Embryonic facial prominence (tissue), 1 donor: ENCODE data around the gene FASTKD1.
"Not testable (repeated sequence)": the region's sequence is repeated elsewhere in the genome, so short reads cannot be mapped to it uniquely, and the experiment has no call there.

ENCODE experiments used
- DNase-seq: peaks from one replicate; pipeline ENCODE4 v3.0.0-alpha.2; 2016; ENCODE audit errors: extremely low spot score

The FASTKD1 gene

DNA sequence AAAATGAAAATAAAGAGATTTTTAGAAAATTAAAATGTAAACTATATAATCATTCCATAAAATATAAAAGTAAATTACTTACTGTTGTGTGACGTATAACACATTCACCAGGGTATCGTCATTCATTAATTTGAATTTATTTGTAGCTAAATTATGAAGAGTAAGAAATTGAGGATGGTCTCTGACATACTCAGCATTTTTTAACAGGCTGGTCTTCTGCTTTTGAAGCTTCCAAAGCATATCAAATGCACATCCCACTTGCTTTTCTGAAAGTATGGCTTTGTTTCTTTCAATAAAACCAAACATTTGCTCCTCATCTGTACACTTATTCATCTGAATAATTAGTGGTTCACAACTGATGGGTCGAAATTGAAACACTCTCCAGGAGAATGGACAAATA, 2.1 kb downstream of the FASTKD1 start:
- no peak for DNase-seq

DNA sequence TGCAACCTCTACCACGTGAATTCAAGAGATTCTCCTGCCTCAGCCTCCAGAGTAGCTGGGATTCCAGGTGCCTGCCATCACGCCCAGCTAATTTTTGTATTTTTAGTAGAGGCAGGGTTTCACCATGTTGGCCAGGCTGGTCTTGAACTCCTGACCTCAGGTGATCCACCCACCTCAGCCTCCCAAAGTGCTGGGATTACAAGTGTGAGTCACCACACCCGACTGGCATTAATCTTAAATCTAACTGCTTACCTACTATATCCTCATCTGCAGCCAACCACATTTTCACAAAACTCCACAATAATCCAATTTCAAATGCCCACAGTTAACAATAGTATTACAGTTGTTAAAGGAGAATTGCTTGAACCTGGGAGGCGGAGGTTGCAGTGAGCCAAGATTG, 2.9 kb downstream of the FASTKD1 start:
- not testable (repeated sequence) for DNase-seq

DNA sequence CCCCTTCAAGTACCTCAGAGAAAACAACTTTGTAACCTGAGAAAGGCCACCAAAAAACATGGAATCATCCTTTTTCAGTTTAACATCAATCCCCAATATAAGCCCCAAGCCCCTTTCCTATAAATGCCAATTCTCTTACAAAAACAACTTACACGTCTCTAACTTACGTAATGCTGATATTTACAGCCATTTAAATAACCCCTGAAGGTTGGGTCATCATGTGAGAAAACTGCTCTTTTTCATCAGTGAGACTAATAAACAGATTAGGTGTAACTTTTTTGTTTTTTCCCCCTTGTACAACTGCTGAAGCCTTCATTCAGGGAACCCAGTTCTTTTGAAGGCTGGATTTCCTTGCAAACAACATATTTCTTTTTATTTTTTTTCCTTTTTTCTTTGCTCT, 3.7 kb downstream of the FASTKD1 start:
- no peak for DNase-seq

DNA sequence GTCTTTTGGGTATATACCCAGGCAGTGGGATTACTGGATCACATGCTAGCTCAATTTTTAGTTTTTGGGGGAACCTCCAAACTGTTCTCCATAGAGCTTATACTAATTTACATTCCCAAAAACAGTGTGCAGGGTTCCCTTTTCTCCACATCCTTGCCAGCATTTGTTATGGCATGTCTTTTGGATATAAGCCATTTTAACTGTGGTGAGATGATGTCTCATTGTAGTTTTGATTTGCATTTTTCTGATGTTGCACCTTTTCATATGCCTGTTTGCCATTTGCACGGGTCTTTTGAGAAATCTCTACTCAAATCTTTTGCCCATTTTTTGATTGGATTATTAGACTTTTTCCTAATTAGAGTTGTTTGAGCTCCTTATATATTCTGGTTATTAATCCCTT, 8.0 kb downstream of the FASTKD1 start:
- DNase-seq = no peak

DNA sequence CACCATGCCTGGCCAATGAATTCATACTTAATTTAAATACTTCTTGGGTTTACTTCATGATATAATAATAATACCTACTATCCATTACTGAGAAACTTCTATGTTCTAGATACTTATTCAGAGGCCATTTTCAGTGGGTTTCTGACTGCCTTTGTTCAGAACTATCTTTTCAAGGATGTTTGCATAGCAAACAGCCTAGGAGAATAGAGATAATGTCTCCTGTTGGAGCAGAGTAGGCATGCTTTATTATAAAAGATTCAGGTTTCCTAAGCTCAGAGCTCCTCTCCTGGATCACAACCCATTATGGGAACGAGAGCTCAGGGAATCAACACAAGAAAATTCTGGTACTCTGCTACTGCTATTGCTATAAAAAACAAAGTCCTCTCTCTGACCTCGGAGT, 11.1 kb downstream of the FASTKD1 start:
- no peak for DNase-seq

- DNase-seq = not testable (repeated sequence)
Measured at GRCh38 chr2:169562084-169562483, 11.6 kb downstream of the FASTKD1 start.

DNA sequence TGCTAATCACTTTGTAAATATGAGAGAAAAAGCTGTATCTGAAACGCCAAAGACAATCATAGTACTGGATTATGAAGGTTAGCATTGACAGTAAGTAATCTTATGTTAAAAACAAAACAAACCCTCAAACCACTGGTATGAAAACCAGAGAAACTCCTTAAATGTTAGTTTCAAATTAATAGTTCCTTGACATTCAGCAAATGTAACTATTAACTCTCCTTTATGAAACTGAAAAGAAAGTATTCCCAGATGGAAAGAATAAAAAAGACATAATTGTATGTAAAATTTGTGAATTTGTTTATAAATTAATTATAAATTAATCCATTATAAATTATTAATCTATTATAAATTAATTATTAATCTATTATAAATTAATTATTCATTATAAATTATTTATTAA, 12.3 kb downstream of the FASTKD1 start:
- DNase-seq = no peak

GRCh38 chr2:169546756-169547155, 26.9 kb downstream of the FASTKD1 start:
- no peak for DNase-seq

- DNase-seq = no peak
Measured at GRCh38 chr2:169542433-169542832, 31.2 kb downstream of the FASTKD1 start.

DNA sequence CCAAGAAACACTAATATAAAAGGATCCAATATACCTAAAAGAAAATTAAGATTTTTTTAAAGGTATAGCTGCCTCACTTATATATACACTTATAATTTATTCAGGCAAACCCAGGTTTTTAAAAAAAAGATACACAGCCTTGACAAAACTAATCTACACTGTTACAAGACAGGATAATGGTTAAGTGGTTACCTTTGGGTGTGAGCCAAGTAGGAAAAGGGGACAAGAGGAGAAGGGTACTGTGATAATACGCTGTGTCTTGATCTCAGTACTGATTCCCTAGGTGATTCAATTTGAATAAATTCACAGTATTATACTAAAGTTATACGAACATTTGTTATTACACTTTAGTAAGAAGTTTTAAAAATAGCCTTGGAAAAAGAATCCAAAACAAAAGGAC, 33.5 kb downstream of the FASTKD1 start:
- DNase-seq = no peak

GRCh38 chr2:169539460-169539859, 34.2 kb downstream of the FASTKD1 start:
- not testable (repeated sequence) for DNase-seq

GRCh38 chr2:169528271-169528701, 45.4 kb downstream of the FASTKD1 start:
- no peak for DNase-seq

DNA sequence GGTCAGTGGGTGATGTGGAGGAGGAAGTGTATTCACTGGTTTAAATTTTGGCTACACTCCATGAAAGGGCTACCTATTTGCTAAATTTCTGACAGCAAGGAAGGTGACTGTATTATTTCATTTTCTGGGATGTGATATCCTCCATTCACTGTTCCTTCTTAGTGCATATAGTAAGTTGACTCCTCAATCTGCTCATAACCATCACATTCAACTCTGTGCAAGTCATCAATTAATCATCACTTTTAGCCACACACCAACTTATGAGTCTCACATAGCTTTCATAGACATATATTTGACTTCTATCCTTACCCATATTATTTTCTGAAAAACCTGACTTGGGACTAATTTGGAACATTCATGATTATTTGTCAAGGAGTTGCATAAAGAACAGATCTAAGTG, 47.2 kb downstream of the FASTKD1 start:
- no peak for DNase-seq

- DNase-seq = no peak
Measured at GRCh38 chr2:169525434-169525833, 48.2 kb downstream of the FASTKD1 start.

DNA sequence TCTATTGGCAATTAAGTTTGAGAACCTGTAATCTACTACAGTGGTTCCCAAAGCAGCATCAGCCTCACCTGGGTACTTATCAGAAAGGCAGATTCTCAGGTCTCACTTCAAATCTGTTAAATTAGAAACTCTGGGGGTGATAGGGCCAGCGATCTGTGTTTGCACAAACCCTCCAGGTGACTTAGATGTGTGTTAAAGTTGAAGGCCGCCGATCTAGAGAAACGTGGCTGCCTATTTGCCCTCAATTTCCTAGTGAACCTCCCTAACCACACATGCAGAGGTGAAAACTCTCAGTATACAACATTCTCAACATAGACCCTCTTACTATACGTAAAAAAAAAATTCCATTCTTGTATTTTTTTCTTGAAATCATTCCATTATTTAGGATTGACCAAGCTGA, 50.0 kb downstream of the FASTKD1 start:
- DNase-seq = no peak

- DNase-seq = no peak
Measured at GRCh38 chr2:169520896-169521295, 52.8 kb downstream of the FASTKD1 start.

GRCh38 chr2:169516488-169516995, 57.1 kb downstream of the FASTKD1 start:
- not testable (repeated sequence) for DNase-seq

GRCh38 chr2:169514758-169515157, 58.9 kb downstream of the FASTKD1 start:
- DNase-seq = not testable (repeated sequence)

GRCh38 chr2:169513926-169514325, 59.7 kb downstream of the FASTKD1 start:
- no peak for DNase-seq

DNA sequence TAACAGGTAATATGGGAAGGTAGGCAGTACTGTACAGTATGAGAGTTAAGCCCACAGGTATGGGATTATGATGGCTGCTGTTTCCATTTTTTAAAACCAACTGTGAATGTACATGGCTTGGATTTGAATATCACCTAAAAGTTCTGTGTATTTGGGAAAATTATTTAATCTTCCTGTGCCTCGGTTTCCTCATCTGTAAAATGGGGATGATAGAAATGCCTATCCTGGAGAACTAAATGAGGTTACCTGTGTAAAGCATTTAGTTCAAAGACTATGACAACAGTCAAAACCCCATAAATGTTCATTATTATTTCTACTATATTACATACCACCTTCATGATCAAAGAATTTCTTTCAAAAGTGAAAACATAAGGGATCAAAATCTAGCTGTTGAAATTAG, 60.6 kb downstream of the FASTKD1 start:
- DNase-seq = no peak

DNA sequence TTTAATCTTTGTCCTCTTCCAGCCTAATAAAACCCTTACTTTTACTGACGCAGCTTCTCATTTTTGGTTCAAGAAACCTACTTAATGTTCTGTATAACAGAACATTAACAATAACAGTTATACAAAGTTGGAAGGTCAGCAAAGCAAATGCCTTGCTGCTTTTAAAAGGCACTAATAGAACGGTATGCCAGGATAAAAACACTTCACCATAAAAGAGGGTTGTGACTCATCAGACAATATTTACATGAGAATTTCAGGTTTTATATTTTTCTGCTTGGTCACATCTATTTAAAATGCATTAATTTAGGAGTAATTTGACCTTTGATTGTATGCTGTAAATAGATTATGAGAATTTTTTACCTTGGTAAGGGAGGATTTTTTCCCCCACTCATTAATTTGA, 61.1 kb downstream of the FASTKD1 start:
- DNase-seq = no peak

- no peak for DNase-seq
Measured at GRCh38 chr2:169511818-169512217, 61.8 kb downstream of the FASTKD1 start.

GRCh38 chr2:169510496-169510895, 63.2 kb downstream of the FASTKD1 start:
- DNase-seq = no peak

- no peak for DNase-seq
Measured at GRCh38 chr2:169509955-169510354, 63.7 kb downstream of the FASTKD1 start.
